HepG2 (cell line): ENCODE results near the gene MYO5A. TPM values are rescaled to one million over a fixed set of nuclear protein-coding genes. Genes with fewer than 3 reads are reported as not detected.

ENCODE experiments used
- ARID5B ChIP-seq: IDR thresholded peaks from 2 replicates; pipeline ENCODE4 v1.4.0; 2020; ENCODE audit warnings: mild to moderate bottlenecking, missing genetic modification reagents
- BCLAF1 ChIP-seq: fragments of 450-650 bp; IDR thresholded peaks from 2 replicates; pipeline ENCODE4 v1.6.1; 2017; ENCODE audit warnings: mild to moderate bottlenecking
- LCORL ChIP-seq, 2 experiments: fragments of 450-650 bp in 1 of 2; sonication (generic) in 1 of 2; formaldehyde crosslinking in 1 of 2; IDR thresholded peaks; 2 replicates each; pipeline versions ENCODE4 v1.5.0 to v1.6.1; 2017 to 2020; ENCODE audit warnings: antibody characterized with exemption in 1 of 2, missing genetic modification reagents in 1 of 2
- POLR2AphosphoS5 ChIP-seq: IDR thresholded peaks from 2 replicates; pipeline ENCODE4 v1.6.1; 2012; ENCODE audit warnings: low read depth, low read length
- TEF ChIP-seq: sonication (generic); formaldehyde crosslinking; IDR thresholded peaks from 2 replicates; pipeline ENCODE4 v1.5.0; 2020; ENCODE audit warnings: missing genetic modification reagents
- THAP8 ChIP-seq: sonication (generic); formaldehyde crosslinking; IDR thresholded peaks from 2 replicates; pipeline ENCODE4 v1.5.1; 2020; ENCODE audit warnings: missing genetic modification reagents, mild to moderate bottlenecking, borderline replicate concordance
- TRIM24 ChIP-seq: sonication (generic); formaldehyde crosslinking; IDR thresholded peaks from 2 replicates; pipeline ENCODE4 v1.8.0; 2022; ENCODE audit warnings: mild to moderate bottlenecking, missing genetic modification reagents
- ZFP37 ChIP-seq: sonication (generic); formaldehyde crosslinking; IDR thresholded peaks from 2 replicates; pipeline ENCODE4 v1.4.0; 2020; ENCODE audit warnings: missing genetic modification reagents, borderline replicate concordance
- ZNF12 ChIP-seq: sonication (generic); formaldehyde crosslinking; IDR thresholded peaks from 2 replicates; pipeline ENCODE4 v1.5.0; 2020; ENCODE audit warnings: missing genetic modification reagents
- ZNF275 ChIP-seq: sonication (generic); formaldehyde crosslinking; IDR thresholded peaks from 2 replicates; pipeline ENCODE4 v1.8.0; 2022; ENCODE audit warnings: missing genetic modification reagents, mild to moderate bottlenecking, inconsistent platforms, borderline replicate concordance
- ZNF329 ChIP-seq: sonication (generic); formaldehyde crosslinking; IDR thresholded peaks from 2 replicates; pipeline ENCODE4 v1.9.0; 2021; ENCODE audit warnings: low read depth, mild to moderate bottlenecking, missing genetic modification reagents
- ZNF383 ChIP-seq: sonication (generic); formaldehyde crosslinking; IDR thresholded peaks from 2 replicates; pipeline ENCODE4 v1.4.0; 2020; ENCODE audit warnings: missing genetic modification reagents, mild to moderate bottlenecking, borderline replicate concordance
- ZNF678 ChIP-seq: sonication (generic); formaldehyde crosslinking; IDR thresholded peaks from 2 replicates; pipeline ENCODE4 v1.4.0; 2020; ENCODE audit warnings: mild to moderate bottlenecking, missing genetic modification reagents
- ZNF703 ChIP-seq: sonication (generic); formaldehyde crosslinking; IDR thresholded peaks from 2 replicates; pipeline ENCODE4 v1.5.1; 2020; ENCODE audit warnings: missing genetic modification reagents, mild to moderate bottlenecking, moderate library complexity, borderline replicate concordance
- ZNF709 ChIP-seq: sonication (generic); formaldehyde crosslinking; IDR thresholded peaks from 2 replicates; pipeline ENCODE4 v1.5.0; 2020; ENCODE audit warnings: mild to moderate bottlenecking, missing genetic modification reagents
- polyA plus RNA-seq, 8 experiments: library from polyadenylated mRNA; depleted of rRNA in 3 of 8; stranded (reverse) in 7 of 8; unstranded in 1 of 8; fragments of >200 nt; fragmentation: Illumina TruSeq in 4 of 8; extraction: Trizol in 4 of 8; gene quantifications; 2 replicates each; pipeline versions ENCODE4 v1.2.1 to v1.2.3, GENCODE V29; 2011 to 2016; ENCODE audit warnings: low read depth in 4 of 8, missing spikeins in 1 of 8, mixed read lengths in 1 of 8; ENCODE audit not compliant: insufficient read depth in 1 of 8
- total RNA-seq, 5 experiments: library from RNA; depleted of rRNA; stranded (reverse); fragments of >200 nt; fragmentation: Illumina TruSeq; extraction: Trizol; gene quantifications; 2 replicates each; pipeline ENCODE4 v1.2.3, GENCODE V29; 2016; ENCODE audit warnings: low read depth in 1 of 5

Gene MYO5A
- total and polyA plus RNA-seq, 2 of the 13 experiments (the other 11 are each of a cell fraction or from before 2014, with no cell fraction given): 2.8 to 4.8 TPM

GRCh38 chr15:52568601-52569585 lies 40.2 kb upstream of the MYO5A start, which contains the start of gene ARPP19 (continued):
- TF ChIP-seq ZFP37 (CRISPR knock-in tag) (peak; percentile 88), ZNF703 (CRISPR knock-in tag) (no peak), ZNF383 (CRISPR knock-in tag) (no peak), POLR2AphosphoS5 (peak; percentile 51), LCORL (IDR thresholded peaks at IDR 0.05) (no peak), LCORL (CRISPR knock-in tag; IDR thresholded peaks at IDR 0.05) (peak; percentile 72), TEF (CRISPR knock-in tag) (no peak), THAP8 (no peak), ZNF329 (peak; percentile 76), ZNF709 (CRISPR knock-in tag) (peak; percentile 90), TRIM24 (no peak), ZNF12 (no peak), ARID5B (CRISPR knock-in tag) (peak; percentile 75), ZNF275 (no peak), BCLAF1 (no peak), ZNF678 (CRISPR knock-in tag) (no peak)
